HG02938 (cell line): Measurements from ENCODE around the gene ZBTB49.

Source experiments
- ATAC-seq: cut with Tn5 transposase; IDR thresholded peaks from one replicate; pipeline ENCODE4 v1.9.1; 2021; ENCODE audit warnings: mild to moderate bottlenecking, moderate library complexity; ENCODE audit not compliant: unreplicated experiment

The ZBTB49 gene

DNA sequence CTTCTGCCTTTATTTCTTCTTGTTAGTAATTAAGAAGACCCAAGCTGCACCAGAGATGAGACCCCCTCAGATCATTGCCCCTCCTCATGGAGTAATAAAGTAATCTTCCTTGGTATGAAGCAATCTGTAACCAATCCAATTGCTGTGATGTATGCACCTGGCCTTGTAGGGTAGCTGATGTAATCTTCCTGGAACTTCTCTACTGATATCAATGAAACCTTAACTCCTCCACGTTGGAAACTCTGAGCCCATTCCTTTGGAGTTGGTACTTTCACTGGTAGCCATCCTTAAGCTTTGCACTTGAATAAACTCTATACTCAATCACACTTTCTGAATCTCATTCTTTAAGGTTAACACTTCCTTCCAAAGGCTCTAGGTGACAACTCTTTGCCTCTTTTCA, 65.3 kb downstream of the ZBTB49 start:
- ATAC-seq = no peak

DNA sequence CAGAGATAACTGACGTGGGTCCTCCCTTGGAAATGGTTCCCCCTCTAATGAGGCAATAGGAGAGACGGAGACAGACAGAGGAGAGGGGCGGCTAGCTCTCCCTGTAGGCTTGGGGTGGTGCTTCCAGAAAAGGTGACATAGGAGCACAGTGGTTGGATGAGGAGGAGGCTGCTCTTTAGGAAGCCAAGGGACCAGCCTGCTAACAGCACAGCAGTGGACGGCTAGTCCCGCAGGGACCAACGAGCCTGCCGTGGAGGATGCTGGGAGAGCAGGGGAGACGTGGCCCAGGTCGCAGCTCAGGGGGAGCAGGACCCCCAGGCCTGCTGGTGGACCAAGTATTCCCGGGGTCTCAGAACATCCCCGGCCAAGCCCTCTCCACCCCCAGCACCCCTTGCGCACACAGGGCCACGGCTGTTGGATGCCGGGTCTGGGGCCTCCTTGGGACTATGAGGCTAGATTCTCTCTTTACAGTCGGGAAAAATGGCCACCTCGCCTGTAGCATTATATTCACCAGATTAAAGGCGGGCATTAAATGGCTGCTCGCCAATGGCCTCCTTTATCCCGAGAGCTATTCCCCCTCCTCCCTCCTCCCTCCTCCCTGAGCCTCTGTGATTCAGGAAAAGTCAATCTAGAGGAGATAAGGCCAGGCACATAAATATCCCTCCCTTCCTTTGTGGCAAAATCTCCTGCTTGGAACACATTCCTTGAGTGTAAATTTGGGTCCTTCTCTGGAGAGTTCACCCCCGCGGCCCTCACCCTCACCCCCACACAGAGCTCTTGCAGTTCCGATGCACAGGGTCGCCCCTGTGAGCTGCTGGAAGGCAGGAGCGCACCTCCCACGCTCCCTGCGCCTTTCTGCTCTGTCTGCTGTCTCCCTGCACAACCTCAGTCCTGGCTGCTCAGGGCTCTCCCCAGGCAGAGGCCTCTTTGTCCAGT, 66.3 kb downstream of the ZBTB49 start:
- no peak for ATAC-seq

DNA sequence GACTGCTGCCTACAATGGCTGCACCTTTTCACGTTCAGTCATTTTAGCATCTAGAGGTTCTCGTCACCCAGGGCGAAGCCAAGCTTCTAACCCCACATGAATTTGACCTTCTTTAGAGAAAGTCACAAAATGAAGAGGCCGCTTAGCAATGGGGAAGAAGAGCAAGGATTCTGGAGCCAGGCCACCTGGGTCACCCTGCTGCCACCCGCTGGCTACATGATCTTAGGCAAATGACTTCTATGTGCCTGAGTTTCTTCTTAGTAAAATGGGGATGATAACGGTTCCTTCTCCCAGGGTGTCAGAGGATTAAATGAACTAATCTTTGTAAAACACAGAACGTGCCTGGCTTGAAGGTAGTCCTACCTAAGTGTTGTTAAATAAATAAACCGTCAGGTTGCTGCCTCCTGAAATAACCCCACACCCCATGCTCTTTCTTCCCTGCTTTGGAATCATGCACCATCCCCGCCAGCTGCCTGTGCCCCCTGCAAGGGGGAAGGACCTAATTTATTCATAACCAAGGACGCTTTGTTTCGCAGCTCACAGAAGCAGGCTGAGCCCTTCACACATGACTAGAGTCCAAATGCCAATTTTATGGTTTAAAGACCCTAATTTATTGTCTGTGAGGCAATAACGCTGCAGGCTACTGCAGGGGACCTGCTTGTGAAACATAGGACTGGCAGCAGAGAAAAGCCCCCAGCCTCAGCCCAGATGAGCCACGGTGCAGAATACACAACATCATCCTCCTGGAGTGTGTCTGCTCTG, 68.2 kb downstream of the ZBTB49 start:
- no peak for ATAC-seq

DNA sequence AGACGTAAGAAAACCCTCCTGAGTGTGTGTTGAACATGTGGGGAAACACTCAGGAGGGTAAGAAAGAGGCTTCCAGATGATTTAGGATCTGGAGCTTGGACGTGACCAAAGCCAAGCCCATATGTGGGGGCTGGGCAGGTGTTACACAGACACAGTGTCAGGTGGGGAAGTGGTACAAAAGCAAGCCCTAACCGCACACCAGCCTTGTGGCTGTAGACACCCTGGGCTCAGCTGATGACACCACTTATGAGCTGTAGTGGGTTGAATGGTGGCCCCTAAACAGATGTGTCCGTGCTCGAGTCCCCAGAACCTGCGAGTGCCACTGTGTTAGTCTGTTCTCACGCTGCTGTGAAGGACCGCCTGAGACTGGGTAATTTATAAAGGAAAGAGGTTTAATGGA, 71.8 kb downstream of the ZBTB49 start:
- ATAC-seq = no peak

DNA sequence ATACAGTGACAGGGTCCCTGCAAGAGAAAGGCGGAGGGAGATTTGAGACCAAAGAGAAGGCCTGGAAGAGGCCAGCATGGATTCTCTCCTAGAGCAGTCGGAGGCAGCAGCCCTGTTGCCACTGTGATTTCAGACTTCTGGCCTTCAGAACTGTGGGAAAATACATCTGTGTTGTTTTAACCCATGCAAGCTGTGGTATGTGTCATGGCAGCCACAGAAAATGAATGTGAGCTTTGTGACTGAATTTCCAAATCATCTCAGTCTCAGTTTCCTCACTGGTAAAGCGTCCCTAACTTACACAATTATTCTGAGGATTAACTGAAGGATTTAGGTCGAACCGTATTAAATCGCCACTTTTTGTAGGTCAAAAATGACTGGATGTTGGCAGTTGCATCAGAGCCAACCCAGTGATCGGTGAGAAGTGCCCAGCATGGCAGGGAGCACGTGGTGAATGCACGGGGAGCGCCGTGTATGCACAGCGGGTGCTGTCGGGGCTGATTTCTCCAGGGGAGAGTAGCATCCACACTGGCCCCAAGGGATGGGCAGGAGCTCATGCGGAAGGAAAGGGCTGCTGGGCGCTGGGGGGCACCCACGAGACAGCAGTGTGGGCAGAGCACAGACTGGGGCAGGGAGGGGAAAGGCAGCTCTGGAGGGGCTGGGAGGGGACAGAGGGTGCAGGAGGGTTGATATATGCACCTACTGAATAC, 73.1 kb downstream of the ZBTB49 start:
- no peak for ATAC-seq

DNA sequence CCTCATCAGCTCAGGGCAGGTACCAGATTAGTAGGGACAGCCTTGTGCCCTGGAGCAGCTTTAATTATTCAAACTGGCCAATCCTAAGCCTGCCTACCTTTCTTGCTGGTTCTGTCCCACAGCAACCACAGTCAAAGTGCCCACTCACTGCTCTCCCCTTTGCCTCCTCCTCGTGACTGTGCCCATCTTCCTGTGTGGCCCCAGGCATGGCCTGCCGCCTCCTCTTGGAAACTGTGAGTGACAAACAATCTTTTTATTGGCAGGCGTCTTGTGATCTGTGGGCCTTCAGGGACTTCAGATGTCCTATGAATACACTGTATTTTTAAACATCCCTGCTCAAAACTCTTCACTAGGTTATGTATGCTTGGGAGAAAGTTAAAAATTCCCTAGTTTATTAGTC, 74.0 kb downstream of the ZBTB49 start:
- ATAC-seq = no peak

DNA sequence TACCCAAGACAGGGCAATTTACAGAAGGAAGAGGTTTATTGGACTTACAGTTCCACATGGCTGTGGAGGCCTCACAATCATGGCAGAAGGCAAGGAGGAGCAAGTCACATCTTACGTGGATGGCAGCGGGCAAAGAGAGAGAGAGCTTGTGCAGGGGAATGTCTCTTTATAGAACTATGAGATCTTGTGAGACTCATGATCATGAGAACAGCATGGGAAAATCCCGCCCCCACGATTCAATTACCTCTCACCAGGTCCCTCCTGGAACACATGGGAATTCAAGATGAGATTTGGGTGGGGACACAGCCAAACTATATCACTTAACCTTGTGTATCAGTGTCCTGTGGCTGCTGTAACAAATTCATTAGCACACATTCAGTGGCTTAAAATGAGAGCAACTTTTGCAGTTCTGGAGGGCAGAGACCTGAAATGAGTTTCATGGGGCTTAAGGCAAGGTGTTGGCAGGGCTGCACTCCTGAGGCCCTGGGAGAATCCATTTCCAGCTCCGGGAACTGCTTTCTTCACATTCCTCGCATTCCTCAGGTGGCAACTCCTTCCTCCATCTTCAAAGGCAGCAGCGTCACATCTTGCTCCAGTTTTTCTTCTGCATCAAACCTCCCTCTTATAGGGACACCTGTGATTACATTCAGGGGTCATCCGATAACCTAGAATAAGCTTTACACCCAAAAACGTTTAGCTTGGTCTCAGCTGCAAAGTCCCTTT, 74.6 kb downstream of the ZBTB49 start:
- no peak for ATAC-seq

DNA sequence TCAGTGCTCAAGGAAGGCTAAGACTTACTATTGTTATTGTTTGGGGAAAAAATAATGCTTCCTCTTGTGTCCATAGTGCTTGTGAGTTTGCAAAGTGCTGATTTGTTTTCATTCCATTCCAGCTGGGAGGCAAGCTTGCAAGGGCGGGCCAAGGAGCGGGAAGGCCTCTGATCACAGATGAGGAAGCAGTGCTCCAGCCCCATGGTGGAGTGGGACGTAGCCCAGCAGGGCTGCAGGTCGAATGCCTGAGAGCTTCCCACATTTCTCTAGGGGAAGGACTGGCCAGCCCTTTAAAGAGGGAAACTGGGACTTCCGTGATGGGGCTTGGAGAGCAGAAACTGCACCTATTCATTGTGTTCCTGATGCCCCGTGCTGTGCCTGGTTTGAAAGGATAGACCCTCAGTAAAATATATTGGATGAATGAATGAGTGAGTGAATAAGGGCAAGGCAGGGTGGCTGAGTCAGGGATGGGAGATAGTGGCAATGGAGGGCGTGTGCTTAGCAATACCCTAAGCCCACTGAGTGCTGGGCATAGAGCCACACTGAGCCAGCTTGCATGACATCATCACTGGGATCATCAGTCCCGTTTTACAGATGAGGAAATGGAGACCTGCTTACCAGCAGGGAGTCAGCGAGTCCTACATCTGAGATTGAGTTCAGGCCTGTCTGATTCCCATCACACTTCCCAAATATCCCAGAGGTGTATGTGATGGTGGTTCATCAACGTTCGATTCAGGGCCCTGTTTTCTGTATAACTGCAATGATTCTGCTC, 78.9 kb downstream of the ZBTB49 start:
- ATAC-seq = no peak
